Measurements from ENCODE around the gene CHCHD6. TPM values are rescaled to one million over a fixed set of nuclear protein-coding genes. Genes with fewer than 3 reads are reported as not detected.

The CHCHD6 gene
- total RNA-seq, 1 experiment from 2014 or later, result 29.6 TPM

GRCh38 chr3:126891141-126891540 lies 187.1 kb downstream of the CHCHD6 start:
- TF ChIP-seq CTCF (IDR thresholded peaks at IDR 0.05; ENCODE audit: unreplicated experiment), result no peak
- POLR2A ChIA-PET, result no interaction called here
- intact Hi-C loops (cut with micrococcal nuclease), result no loop called here
- Mint-ChIP-seq H3K9me3 (ENCODE audit: unreplicated experiment) (no peaks in the 10 kb centered on the region), H3K4me1 (ENCODE audit: insufficient read depth, unreplicated experiment) (peaks cover 38% of the 10 kb centered on the region), H3K27ac (ENCODE audit: low read depth, unreplicated experiment) (no peak overlapping the region), H3K4me3 (ENCODE audit: unreplicated experiment) (no peak overlapping the region), H3K36me3 (ENCODE audit: insufficient read depth, unreplicated experiment) (no peaks in the 10 kb centered on the region), H3K27me3 (ENCODE audit: insufficient read depth, unreplicated experiment) (no peaks in the 10 kb centered on the region)
- DNase-seq (ENCODE audit: unreplicated experiment), result no peak
- CTCF ChIA-PET, result interaction anchor here (1.2 to 3.5 kb wide), 2 partner anchors 138 to 212 kb away, joined by 3 to 26 read pairs; no protein-coding TSS in a partner anchor
- no TSS peak for BruUV-seq (replicated peaks)

DNA sequence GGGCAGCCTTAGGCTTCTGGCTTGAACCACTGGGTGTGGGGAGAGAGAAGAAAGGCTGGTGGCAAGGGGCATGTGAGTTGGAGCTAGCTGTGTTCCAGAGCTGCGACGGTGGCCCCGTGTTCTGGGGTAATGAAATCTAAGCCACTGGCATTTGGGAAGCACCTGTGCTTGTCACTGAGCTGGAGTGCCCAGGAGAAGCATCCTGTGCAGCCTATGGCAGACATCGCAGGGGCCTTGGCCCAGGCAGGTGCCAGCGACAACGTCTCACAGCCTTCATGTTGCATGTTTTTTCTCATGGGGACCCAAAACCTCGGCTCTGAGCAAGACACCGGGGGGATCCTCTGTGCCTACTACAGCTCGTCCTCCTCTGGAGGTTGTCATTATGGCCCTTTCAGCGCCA lies 187.8 kb downstream of the CHCHD6 start:
- Mint-ChIP-seq H3K27me3 (ENCODE audit: insufficient read depth, unreplicated experiment) (no peaks in the 10 kb centered on the region), H3K36me3 (ENCODE audit: insufficient read depth, unreplicated experiment) (no peaks in the 10 kb centered on the region), H3K9me3 (ENCODE audit: unreplicated experiment) (no peaks in the 10 kb centered on the region), H3K4me1 (ENCODE audit: insufficient read depth, unreplicated experiment) (peaks cover 44% of the 10 kb centered on the region), H3K27ac (ENCODE audit: low read depth, unreplicated experiment) (no peak overlapping the region), H3K4me3 (ENCODE audit: unreplicated experiment) (no peak overlapping the region)
- POLR2A ChIA-PET, result no interaction called here
- TF ChIP-seq CTCF (IDR thresholded peaks at IDR 0.05; ENCODE audit: unreplicated experiment), result no peak
- no peak for DNase-seq (ENCODE audit: unreplicated experiment)
- CTCF ChIA-PET, result interaction anchor here (1.0 to 3.5 kb wide), 3 partner anchors 30 to 213 kb away, joined by 3 to 26 read pairs (median 3); no protein-coding TSS in a partner anchor
- BruUV-seq (replicated peaks), result no TSS peak
- intact Hi-C loops (cut with micrococcal nuclease), result no loop called here

DNA sequence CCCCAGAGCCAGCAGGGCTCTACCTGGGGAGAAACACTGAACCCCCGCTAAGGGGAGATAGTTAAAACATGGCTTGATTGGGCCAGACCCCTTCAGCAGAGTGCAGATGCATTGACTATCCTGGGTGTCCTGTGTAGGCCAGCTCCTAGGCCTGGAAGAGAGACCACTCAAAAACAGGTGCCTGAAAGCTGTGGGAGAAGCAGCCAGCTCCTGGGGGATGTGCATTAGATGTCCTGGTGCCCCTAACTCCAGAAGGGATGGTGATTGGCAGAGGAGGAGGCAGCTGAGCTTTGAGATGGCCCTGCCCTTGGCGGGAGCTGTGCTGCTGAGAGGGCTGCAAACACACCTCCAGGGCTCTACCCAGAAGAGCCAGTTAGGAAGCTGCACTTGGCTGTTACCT lies 189.6 kb downstream of the CHCHD6 start:
- no peak overlapping the region for H3K27ac Mint-ChIP-seq (ENCODE audit: low read depth, unreplicated experiment)
- H3K4me1 Mint-ChIP-seq (ENCODE audit: insufficient read depth, unreplicated experiment), result peaks cover 48% of the 10 kb centered on the region
- DNase-seq (ENCODE audit: unreplicated experiment), result no peak
- intact Hi-C loops (cut with micrococcal nuclease), result no loop called here
- TF ChIP-seq CTCF (IDR thresholded peaks at IDR 0.05; ENCODE audit: unreplicated experiment), result no peak
- H3K4me3 Mint-ChIP-seq (ENCODE audit: unreplicated experiment), result no peak overlapping the region
- ChIA-PET POLR2A (interaction anchor here (1.3 kb wide), 1 partner anchor 11 kb away, joined by 3 read pairs; no protein-coding TSS in a partner anchor), CTCF (interaction anchor here (3.5 kb wide), 1 partner anchor 141 kb away, joined by 26 read pairs; no protein-coding TSS in a partner anchor)
- BruUV-seq (replicated peaks), result no TSS peak
- no peaks in the 10 kb centered on the region for H3K27me3 Mint-ChIP-seq (ENCODE audit: insufficient read depth, unreplicated experiment)
- no peaks in the 10 kb centered on the region for H3K36me3 Mint-ChIP-seq (ENCODE audit: insufficient read depth, unreplicated experiment)
- no peaks in the 10 kb centered on the region for H3K9me3 Mint-ChIP-seq (ENCODE audit: unreplicated experiment)

DNA sequence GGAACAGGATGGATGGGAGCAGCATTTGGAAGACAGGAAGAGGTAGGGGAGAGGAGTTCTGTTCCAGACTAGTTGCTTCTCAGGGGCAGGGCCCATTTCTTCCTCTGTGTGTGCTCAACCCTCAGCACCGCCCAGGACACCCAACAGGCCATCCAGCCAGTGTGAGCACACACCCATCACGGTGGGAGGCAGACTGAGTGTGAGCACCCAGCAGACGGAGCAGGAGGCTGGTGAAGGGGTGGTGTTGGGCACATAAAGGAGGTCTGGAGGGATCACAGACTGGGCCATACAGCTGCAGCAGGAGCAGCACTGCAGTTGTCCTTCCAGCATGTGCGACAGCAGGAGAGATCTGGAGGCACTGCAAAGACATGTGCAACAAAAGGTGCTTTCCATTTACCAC lies 190.4 kb downstream of the CHCHD6 start:
- Mint-ChIP-seq H3K4me1 (ENCODE audit: insufficient read depth, unreplicated experiment) (peaks cover 48% of the 10 kb centered on the region), H3K4me3 (ENCODE audit: unreplicated experiment) (no peak overlapping the region), H3K27me3 (ENCODE audit: insufficient read depth, unreplicated experiment) (no peaks in the 10 kb centered on the region), H3K36me3 (ENCODE audit: insufficient read depth, unreplicated experiment) (no peaks in the 10 kb centered on the region), H3K9me3 (ENCODE audit: unreplicated experiment) (no peaks in the 10 kb centered on the region), H3K27ac (ENCODE audit: low read depth, unreplicated experiment) (no peak overlapping the region)
- ChIA-PET POLR2A (interaction anchor here (0.9 to 3.3 kb wide), 2 partner anchors 10 to 17 kb away, joined by 4 to 14 read pairs; no protein-coding TSS in a partner anchor), CTCF (interaction anchor here (3.5 kb wide), 1 partner anchor 141 kb away, joined by 26 read pairs; no protein-coding TSS in a partner anchor)
- BruUV-seq (replicated peaks), result no TSS peak
- no peak for TF ChIP-seq CTCF (IDR thresholded peaks at IDR 0.05; ENCODE audit: unreplicated experiment)
- DNase-seq (ENCODE audit: unreplicated experiment), result no peak
- intact Hi-C loops (cut with micrococcal nuclease), result no loop called here
